Effector CD4-positive, alpha-beta T cell (primary cell): Measurements from ENCODE around the gene PIBF1.
"Not testable (repeated sequence)": the region's sequence is repeated elsewhere in the genome, so short reads cannot be mapped to it uniquely, and the experiment has no call there.

Source experiments
- DNase-seq: peaks from one replicate; pipeline ENCODE4 v3.0.0-alpha.2; 2020

Gene PIBF1

DNA sequence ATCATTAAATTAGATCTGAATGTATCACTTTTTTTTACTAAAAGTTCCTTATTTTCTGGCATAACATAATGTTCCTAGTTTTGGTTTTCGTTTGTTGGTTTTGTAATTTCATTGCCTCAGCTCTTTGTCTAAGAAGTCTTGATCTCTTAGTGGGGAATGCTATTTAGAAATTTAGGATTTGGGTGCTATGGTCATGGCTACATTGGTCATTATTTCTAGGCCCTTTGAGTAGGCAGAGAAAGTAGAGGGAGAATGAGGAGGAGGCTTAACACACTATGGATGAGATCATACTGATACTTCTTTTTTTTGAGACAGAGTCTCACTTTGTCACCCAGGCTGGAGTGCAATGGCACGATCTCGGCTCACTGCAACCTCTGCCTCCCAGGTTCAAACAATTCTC, 41.8 kb downstream of the PIBF1 start:
- DNase-seq = no peak

DNA sequence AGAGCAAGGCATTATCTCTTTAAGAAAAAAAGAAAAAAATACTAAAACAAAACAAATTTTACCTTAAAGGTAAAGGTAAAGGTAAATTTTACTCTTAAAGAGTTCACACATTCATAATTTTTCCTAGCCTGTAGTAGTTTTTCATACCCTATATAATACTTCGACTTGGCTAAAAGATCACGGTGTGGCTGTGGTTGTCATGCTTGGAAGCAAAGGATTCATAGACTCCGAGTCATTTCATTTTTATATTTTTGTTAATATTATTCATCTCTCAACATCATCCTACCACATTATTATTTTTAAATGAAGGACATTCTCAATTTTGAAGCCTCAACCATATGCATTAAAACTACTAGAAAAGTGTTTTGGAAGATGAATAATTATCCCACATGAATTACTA, 52.7 kb downstream of the PIBF1 start:
- DNase-seq = no peak

DNA sequence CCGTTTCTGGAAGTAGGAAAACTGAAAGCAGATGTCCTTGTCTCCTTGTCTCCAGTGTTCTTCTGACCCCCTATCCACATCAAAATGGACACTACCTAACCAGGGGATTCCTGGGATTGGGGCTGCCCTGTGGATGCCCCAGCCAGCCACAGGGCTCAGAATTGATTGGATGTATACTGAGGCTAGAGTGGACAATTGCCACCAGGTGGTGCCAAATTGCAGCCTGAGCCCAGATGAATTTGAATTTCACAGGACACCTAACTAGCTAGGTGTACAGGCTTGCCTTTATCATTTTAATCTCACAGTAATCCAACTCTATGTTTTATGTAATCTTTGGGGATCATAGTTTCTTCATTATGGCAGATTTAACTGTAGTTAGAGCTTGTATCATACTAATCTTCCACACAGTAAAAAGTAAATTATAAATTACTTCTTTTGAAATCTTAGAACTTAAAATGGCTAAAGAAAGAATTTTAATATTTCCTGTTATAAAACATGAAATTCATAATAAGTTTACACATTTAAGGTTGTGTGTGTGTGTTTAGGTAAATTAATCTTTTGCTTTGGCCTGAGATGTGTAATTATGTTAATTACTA, 58.0 kb downstream of the PIBF1 start:
- DNase-seq = no peak

DNA sequence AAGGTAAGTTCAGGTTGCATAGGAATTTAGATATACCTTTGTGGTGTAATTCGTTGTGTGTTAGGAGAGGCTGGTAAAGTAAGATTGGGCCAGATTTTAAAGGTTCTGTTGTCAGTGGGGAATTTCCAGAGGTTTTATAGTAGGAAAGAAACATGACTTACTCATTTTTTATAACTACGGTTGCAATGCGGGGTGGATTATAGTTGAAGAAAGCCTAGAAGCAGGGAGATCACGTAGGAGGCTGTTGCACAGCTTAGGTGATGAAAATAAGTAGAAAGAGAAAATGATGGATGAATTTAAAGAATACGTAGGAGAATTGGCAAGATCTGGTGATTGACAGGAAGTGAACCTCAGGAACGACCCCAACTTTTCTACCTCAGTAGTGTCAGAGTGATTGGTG, 61.1 kb downstream of the PIBF1 start:
- DNase-seq = no peak

DNA sequence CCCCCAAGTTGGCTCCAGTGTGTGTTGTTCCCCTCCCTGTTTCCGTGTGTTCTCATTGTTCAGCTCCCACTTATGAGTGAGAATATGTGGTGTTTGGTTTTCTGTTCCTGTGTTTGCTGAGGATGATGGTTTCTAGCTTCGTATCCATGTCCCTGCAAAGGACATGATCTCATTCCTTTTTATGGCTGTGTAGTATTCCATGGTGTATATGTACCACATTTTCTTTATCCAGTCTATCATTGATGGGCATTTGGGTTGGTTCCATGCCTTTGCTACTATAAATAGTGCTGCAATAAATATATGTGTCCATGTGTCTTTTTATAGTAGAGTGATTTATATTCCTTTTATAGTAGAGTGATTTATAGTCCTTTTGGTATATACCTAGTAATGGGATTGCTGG, 63.2 kb downstream of the PIBF1 start:
- not testable (repeated sequence) for DNase-seq

DNA sequence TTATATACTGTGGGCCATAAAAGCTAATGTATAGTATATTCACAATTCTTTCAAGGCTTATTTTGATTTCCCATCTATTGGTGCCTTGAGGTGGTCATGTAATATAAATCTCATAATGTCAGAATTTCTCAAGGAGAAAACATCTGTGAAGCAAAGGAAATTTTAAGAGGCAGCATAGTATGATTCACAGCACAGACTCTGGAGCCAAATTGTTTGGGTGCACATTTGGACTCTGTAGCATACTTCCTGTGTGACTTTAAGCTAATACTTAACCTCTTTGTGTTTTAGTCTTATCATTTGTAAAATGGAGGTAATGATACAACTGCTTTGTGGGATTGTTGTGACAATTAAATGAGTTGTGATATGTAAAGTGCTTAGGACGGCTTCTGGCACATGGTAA, 67.6 kb downstream of the PIBF1 start:
- no peak for DNase-seq

DNA sequence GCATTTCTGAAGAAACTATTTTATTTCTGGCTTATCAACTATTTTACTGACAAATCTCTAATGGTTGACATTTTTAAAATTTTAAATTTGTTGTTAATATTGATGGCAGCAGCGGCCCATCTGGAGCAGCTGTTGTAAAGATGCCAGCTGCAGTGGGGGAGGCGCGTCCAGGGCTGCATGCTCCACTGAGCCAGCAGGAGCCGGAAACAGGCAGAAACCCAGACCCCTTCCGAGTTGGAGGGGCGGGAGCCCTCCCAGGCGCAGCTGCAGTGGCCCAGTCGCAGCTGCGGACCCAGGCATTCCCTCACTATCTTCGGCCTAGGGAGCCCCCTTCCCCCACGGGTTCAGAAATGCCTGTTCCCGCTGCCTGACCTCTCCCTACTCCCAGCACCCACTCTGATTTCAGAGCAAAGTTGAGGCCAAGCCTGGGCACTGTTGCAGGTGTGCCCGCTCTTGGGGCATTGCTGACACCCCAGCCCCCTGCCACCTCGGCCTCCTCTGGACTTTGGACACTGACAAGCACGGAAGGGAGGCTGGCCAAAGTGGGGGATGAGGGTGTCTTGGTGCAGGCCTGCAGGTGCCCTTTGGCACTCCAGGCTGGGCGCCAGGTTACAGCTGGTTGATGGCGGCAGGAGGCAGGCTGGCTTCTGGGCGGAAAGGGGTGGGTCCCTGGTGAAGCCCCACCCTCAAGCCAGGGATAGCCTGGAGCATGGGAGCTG, 69.2 kb downstream of the PIBF1 start:
- DNase-seq = no peak

DNA sequence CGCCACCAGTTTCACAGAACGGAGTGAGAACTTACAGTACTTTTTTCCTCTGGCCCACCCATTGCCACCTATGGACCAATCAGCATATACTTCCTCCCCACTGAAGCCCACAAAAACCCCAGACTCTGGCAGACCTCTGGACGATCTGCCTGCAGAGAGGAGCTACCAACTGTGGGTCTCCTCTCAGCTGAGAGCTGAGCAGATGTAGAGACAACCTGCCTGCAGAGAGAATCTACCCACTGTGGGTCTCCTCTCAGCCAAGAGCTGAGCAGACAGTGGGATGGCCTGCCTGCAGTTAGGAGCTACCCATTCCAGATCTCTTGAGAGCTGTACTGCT, 69.7 kb downstream of the PIBF1 start:
- DNase-seq = no peak

DNA sequence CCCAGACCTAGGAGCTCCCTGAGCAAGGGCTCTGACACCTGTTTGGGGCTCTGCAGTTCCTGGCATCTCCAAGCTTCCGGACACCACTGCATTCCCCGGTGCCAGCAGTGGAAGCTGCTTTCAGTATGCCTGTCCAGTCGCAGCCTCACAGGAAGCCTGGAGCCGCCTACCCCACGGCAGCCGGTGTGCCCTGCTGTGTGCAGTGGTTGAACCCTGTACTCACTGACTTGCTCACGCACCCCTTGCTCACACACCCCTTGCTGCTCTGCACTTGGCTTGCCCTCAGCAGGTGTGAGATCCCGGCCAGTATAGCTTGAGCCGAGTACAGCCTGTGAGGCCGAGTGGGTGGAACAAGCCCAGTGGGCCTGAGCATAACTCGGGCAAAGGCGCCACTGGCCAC, 70.3 kb downstream of the PIBF1 start:
- DNase-seq = no peak

DNA sequence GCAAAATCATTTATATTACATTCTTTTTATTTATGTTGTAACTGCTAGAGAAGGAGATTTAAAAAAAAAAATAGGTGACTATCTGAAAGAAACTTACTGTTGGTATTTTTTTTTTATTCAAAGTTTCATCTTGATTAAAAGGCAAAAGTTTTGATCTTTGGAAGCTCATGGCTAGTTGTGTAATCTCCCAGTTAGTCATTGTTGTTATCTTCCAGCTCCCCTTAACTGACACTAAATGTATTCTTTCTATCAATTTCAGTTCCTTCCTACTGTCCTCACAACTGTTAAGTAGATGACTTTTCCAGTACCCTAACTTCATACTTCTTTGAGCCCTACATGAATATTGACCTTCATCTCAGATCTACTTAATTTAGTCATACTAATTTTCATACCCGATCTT, 71.1 kb downstream of the PIBF1 start:
- DNase-seq = no peak

DNA sequence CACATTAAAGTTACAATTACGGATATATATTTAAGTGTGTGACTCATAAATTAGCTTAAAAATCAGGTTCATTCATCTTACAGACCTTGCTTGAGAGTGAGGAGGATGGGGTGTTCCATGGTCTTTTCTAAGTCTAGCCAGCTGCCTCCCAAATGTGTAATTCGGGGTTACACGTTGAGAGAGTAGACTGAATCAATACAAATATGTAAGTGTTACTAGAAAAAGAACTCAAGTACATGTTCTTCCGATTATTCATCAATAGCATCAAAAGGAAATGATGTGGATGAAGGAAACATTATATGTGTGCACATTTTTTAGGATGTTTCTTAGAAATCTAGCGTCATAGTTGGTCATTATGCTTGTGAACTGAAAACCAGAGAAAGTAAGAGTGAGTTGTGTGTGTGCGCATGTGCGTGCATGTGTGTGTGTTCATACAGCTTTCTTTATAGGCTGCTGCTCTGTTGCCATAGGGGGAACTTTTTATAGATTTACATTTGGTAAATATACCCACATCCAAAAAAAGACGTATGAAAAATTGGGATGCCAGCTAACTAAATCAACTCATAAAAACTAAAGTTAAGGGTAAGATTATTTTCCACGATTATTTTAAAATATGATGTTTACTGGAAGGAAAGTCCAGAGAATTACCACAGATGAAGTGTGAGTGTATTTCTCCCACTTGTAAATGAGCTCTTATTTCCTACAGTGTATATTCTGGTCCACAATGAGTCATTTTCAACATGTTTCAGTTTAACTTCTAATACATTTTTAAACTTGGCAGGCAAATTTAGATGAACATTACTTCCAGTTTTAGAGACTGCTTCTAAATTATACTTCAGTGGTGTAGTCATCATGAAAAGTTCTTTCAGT, 82.4 kb downstream of the PIBF1 start:
- no peak for DNase-seq

DNA sequence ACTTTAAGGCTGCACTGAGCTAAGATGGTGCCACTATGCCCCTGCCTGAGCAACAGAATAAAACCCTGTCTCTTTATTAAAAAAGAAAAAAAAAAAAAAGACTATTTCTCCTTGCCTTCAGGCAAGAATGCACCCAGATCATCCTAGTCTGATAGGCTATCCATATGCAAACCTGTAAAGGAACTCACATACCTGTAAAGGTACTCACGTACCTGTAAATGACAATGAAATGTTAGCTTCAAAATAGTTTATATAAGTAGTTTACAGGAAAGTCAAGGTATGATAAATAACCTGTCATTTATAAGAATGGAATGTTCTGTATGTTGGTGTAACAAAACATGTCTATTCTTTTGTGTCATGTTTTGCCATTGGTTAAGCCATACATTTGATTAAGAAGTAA, 86.3 kb downstream of the PIBF1 start:
- no peak for DNase-seq

DNA sequence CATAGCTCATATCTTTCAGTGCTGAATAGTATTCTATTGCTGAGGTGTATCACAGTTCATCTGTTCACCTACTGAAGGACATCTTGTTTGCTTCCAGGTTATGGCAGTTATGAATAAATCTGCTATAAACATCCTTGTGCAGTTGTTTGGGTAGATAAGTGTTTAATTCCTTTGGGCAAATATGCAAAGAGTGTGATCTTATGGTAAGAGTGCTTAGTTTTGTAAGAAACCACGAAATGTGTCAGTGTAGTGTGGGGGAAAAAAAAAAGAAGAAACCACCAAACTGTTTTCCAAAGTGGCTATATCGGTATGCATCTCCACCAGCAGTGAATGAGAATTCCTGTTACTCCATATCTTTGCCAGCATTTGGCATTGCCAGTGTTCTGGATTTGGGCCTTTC, 93.3 kb downstream of the PIBF1 start:
- DNase-seq = no peak

DNA sequence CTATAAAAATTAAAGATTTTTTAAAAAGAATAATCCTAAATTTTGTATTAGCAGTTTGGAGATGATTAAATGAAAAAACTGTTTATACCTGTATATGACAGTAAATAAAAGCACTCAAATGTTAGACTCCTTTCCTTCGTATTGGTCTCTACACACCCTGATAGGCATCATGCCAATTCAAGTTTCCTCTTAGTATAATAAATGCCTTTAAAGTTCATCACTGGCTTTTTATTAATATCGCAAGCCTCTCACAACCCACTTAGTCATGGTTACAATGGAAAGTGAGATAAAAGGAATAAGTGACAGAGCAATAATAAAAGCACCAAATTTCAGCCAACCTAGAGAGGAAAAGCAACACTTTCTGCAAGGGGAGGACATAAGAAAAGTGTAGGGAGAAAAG, 102.2 kb downstream of the PIBF1 start:
- no peak for DNase-seq

DNA sequence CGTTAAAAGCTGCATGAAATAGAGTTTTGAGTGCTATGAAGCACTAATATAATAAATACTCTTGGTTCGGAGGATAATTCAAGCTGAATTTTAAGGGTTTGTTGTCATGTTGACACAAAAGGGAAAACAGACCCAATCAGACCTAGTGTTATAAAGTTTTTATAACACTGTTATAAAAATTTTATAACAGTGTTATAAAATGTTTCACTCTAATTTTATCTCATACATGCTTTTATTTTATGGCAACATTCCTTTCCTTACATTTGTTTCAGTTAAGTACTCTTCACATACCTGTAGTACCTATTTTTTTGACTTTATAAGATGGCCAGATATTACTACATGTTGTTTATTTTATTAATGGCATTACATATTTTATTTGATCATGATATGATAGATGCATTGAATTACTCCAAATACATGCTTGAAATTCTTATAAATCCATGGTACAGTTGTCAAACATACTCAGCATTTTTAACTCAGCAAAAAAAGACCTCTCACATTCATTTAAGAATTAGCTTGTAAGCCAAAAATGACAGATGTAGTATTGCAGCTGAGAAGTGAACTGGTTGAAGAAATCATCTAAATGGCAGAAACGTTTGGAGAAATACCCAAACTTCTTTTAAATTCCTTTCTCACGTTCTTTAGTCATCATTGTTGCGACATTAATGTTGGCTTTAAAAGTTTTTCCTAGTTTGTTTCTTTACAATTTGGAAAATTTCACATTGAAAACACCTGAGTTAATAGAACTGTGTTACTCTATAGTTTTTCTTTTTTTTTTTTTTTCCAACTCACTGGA, 104.5 kb downstream of the PIBF1 start:
- DNase-seq = no peak

DNA sequence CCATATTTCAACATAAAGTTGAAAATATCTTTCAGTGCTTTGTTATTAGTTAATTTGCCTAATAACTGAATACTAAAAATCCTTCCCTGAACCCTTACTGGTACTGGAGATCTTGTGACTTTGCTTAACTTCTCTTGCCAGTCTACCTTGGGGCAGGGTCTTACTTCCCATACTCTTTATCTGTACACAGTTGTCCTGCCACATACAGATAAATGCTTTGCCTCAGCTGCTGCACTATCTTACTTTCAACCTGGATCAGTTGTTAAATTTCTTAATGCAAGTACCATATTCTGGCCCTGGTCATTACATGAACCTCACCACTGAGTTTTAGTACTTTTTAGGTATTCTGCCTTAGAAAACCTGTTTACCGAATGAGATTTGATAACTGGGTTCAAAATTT, 107.6 kb downstream of the PIBF1 start:
- DNase-seq = no peak

DNA sequence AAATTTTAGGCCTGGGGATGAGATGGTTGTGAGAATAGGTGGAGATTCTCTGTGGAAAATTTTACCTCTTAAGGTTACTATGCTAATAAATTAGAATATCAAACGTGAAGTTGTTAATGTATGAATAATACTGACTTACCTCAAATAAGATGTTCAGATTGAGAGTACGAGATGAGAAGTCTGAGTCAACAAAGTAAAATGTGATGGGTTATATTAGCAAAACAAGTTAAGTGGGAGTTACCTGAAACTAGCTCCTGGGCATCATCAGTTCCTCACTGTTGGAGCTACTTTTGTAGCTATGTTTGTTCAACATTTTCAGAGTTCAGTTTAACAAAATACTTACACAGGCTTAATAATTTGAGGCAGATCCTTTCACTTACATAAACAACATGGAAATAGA, 108.6 kb downstream of the PIBF1 start:
- DNase-seq = no peak

DNA sequence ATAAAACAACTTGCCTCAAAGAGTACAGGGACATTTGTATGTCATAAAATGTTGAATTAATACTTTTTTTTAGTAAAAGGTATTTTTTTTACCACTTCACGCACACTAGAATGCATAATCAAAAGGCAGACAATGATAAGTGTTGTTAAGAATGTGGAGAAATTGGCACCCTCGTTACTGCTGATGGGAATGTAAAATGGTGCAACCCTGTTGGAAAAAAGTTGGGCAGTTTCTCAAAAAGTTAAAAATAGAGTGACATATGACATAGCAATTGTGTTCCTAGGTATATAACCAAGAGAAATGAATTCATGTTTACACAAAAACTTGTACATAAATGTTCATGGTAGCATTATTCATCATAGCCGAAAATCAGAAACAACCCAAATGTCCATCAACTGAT, 109.5 kb downstream of the PIBF1 start:
- DNase-seq = no peak

DNA sequence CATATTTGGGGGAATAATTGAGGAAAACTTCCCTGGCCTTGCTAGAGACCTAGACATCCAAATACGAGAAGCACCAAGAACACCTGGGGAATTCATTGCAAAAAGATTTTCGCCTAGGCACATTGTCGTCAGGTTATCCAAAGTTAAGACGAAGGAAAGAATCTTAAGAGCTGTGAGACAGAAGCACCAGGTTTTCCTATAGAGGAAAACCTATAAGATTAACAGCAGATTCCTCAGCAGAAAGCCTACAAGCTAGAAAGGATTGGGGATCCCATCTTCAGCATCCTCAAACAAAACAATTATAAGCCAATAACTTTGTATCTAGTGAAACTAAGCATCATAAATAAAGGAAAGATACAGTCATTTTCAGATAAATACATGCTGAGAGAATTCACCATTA, 114.9 kb downstream of the PIBF1 start:
- no peak for DNase-seq

DNA sequence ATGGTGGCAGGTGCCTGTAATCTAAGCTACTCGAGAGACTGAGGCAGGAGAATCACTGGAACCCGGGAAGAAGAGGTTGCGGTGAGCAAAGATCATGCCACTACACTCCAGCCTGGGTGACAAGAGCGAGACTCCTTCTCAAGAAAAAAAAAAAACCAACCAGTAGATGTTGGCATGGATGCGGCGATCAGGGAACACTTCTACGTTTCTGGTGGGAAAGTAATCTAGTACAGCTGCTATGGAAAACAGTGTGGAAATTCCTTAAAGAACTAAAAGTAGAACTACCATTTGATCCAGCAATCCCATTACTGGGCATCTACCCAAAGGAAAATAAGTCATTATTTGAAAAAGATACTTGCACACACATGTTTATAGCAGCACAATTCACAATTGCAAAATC, 119.6 kb downstream of the PIBF1 start:
- DNase-seq = not testable (repeated sequence)

DNA sequence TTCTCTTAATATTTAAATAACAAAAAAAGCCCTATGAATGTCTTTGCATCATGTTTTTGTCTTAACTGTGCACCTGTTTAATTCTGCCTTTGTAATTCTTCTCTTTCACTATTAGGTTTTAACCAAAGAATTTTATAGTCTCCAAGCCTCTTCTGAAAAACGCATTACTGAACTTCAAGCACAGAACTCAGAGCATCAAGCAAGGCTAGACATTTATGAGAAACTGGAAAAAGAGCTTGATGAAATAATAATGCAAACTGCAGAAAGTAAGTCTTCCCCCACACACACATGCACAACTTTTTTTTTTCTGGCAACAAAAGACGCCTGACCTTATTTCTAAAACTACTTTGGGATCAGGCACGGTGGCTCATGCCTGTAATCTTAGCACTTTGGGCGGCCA, 126.5 kb downstream of the PIBF1 start:
- DNase-seq = no peak

DNA sequence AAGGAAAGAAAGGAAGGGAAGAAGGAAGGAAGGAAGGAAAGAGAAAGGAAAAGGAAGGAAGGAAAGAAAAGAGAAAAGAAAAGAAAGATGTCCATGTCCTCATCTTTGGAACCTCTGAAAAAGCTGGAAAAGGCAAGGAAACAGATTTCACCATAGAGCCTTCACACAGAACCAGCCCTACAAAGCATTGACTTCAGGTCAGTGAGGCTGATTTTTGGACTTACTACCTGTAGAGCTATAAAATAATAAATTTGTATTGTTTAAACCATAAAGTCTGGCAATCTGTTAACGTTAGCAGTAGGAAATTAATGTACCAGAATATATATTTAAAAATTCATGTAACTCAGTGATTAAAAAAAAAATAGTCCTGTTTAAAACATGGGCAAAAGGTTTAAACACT, 130.0 kb downstream of the PIBF1 start:
- DNase-seq = no peak

DNA sequence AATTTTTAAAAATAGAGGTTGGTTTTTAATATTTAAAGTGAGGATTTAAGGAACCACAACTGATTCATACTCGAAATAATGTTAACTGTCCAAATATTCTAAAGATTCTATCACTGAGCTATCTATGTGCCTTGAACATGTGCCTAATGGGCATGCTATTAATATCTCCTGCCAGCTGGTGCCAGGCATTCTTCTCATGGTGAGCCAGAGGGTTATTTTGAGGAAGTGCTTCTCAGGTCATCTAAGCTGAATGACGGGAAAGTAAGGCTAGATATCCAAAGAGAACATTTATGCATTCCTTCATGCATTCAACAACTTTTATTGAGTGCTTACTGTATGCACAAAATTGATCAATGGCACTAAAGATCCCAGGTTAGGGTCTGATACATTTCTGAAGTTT, 138.2 kb downstream of the PIBF1 start:
- DNase-seq = no peak
